Liver (tissue), 9 donors: ENCODE measurements around the gene JOSD2. TPM values are rescaled to one million over a fixed set of nuclear protein-coding genes. Genes with fewer than 3 reads are reported as not detected.

ENCODE experiments used
- DNase-seq: peaks from one replicate; pipeline ENCODE4 v3.0.0-alpha.2; 2017; ENCODE audit warnings: low spot score
- H3K27ac ChIP-seq, 2 donors: one replicate each; pipeline ENCODE4 v1.7.0; 2013; ENCODE audit warnings: inconsistent platforms in 2 of 2, low read length in 2 of 2, control low read depth in 1 of 2, low read depth in 1 of 2, mild to moderate bottlenecking in 1 of 2
- H3K27me3 ChIP-seq, 4 donors: one replicate each; pipeline versions ENCODE4 v1.6.1 to v1.7.0; 2013; ENCODE audit warnings: low read length in 3 of 4, inconsistent platforms in 1 of 4, mild to moderate bottlenecking in 1 of 4, moderate library complexity in 1 of 4; ENCODE audit not compliant: control insufficient read depth in 4 of 4, insufficient read depth in 4 of 4
- H3K36me3 ChIP-seq, 4 donors: one replicate each; pipeline versions ENCODE4 v1.6.1 to v1.7.0; 2013; ENCODE audit warnings: low read length in 3 of 4, mild to moderate bottlenecking in 3 of 4, low read depth in 1 of 4, moderate library complexity in 1 of 4; ENCODE audit not compliant: control insufficient read depth in 4 of 4, insufficient read depth in 3 of 4
- H3K4me1 ChIP-seq, 4 donors: one replicate each; pipeline versions ENCODE4 v1.6.1 to v1.7.0; 2013; ENCODE audit warnings: low read length in 3 of 4, mild to moderate bottlenecking in 3 of 4, moderate library complexity in 1 of 4; ENCODE audit not compliant: control insufficient read depth in 4 of 4, insufficient read depth in 4 of 4
- H3K4me3 ChIP-seq, 3 donors: one replicate each; pipeline versions ENCODE4 v1.6.1 to v1.7.0; 2013; ENCODE audit warnings: low read length in 3 of 3, control low read depth in 1 of 3, low read depth in 1 of 3, mild to moderate bottlenecking in 1 of 3
- H3K9ac ChIP-seq, 2 donors: one replicate each; pipeline ENCODE4 v1.7.0; 2013; ENCODE audit warnings: low read length in 2 of 2, mild to moderate bottlenecking in 2 of 2, moderate library complexity in 2 of 2, control low read depth in 1 of 2, low read depth in 1 of 2
- H3K9me3 ChIP-seq, 4 donors: one replicate each; pipeline versions ENCODE4 v1.6.1 to v1.7.0; 2013; ENCODE audit warnings: low read length in 3 of 4; ENCODE audit not compliant: control insufficient read depth in 4 of 4
- EGR1 ChIP-seq, 2 donors: IDR thresholded peaks; 2 replicates each; pipeline ENCODE4 v1.6.1; 2016 to 2018; ENCODE audit warnings: antibody characterized with exemption in 2 of 2, low read depth in 2 of 2
- GABPA ChIP-seq, 2 donors: IDR thresholded peaks in 1 of 2; conservative IDR thresholded peaks in 1 of 2; 2 replicates each; pipeline ENCODE4 v1.6.1; 2016; ENCODE audit warnings: antibody characterized with exemption in 2 of 2, mild to moderate bottlenecking in 1 of 2, moderate library complexity in 1 of 2
- HNF4A ChIP-seq, 2 donors: conservative IDR thresholded peaks; 2 replicates each; pipeline ENCODE4 v1.6.1; 2016; ENCODE audit warnings: antibody characterized with exemption in 2 of 2, mild to moderate bottlenecking in 2 of 2
- HNF4G ChIP-seq: IDR thresholded peaks from 2 replicates; pipeline ENCODE4 v1.6.1; 2016; ENCODE audit warnings: antibody characterized with exemption
- JUND ChIP-seq, 2 donors: IDR thresholded peaks; 2 replicates each; pipeline ENCODE4 v1.6.1; 2016; ENCODE audit warnings: antibody characterized with exemption in 2 of 2
- NR2F2 ChIP-seq: IDR thresholded peaks from 2 replicates; pipeline ENCODE4 v1.6.1; 2016; ENCODE audit warnings: antibody characterized with exemption
- RAD21 ChIP-seq, 2 donors: IDR thresholded peaks; 2 replicates each; pipeline ENCODE4 v1.6.1; 2016; ENCODE audit warnings: antibody characterized with exemption in 2 of 2, mild to moderate bottlenecking in 2 of 2
- RXRA ChIP-seq, 2 donors: IDR thresholded peaks; 2 replicates each; pipeline ENCODE4 v1.6.1; 2017 to 2018; ENCODE audit warnings: antibody characterized with exemption in 2 of 2, mild to moderate bottlenecking in 1 of 2
- SP1 ChIP-seq: IDR thresholded peaks from 2 replicates; pipeline ENCODE4 v1.6.1; 2018; ENCODE audit warnings: antibody characterized with exemption, mild to moderate bottlenecking
- TAF1 ChIP-seq: conservative IDR thresholded peaks from 2 replicates; pipeline ENCODE4 v1.6.1; 2016; ENCODE audit warnings: antibody characterized with exemption, mild to moderate bottlenecking
- YY1 ChIP-seq: IDR thresholded peaks from 2 replicates; pipeline ENCODE4 v1.6.1; 2016; ENCODE audit warnings: antibody characterized with exemption, mild to moderate bottlenecking
- WGBS: extraction: QIAGEN DNeasy Blood & Tissue Kit; methylation state at CpG from one replicate; pipeline ENCODE4 v1.1.7; 2013; 5-methylcytosine and 5-hydroxymethylcytosine counted together
- polyA plus RNA-seq, 2 donors: library from polyadenylated mRNA; stranded (reverse) in 1 of 2; unstranded in 1 of 2; fragments of 200-250 nt in 1 of 2; fragments of >200 nt in 1 of 2; fragmentation: Nextera tagmentation in 1 of 2; extraction: Ambion mirVana in 1 of 2; gene quantifications; one replicate each; pipeline versions ENCODE4 v1.2.1 to v1.2.3, GENCODE V29; 2013 to 2015
- total RNA-seq, 2 donors: library from RNA; depleted of rRNA; stranded (reverse); fragments of >200 nt; gene quantifications; one replicate each; pipeline ENCODE4 v1.2.3, GENCODE V29; 2014
- TF ChIP-seq, protein P1 (sequence below): fragments of 150-350 bp; IDR thresholded peaks from 2 replicates; pipeline ENCODE4 v1.5.1; 2017; ENCODE audit warnings: improper control_type of control experiment, low read depth, low read length; ENCODE audit not compliant: missing input control
- TF ChIP-seq, protein P2 (sequence below): IDR thresholded peaks from 2 replicates; pipeline ENCODE4 v1.6.1; 2016; ENCODE audit warnings: antibody characterized with exemption
- TF ChIP-seq, protein P3 (sequence below): IDR thresholded peaks from 2 replicates; pipeline ENCODE4 v1.6.1; 2016; ENCODE audit warnings: antibody characterized with exemption
- TF ChIP-seq, protein P4 (sequence below): IDR thresholded peaks from 2 replicates; pipeline ENCODE4 v1.6.1; 2016; ENCODE audit warnings: antibody characterized with exemption, mild to moderate bottlenecking
- TF ChIP-seq, protein P5 (sequence below): IDR thresholded peaks from 2 replicates; pipeline ENCODE4 v1.6.1; 2016; ENCODE audit warnings: antibody characterized with exemption
- donor health status: healthy.
- donor health status: healthy.
- donor health status: healthy.
- donor health status: healthy.
- donor health status: healthy.

Gene JOSD2
- total and polyA plus RNA-seq, 4 donors: 6.6 to 32.9 (median 20.0) TPM

DNA sequence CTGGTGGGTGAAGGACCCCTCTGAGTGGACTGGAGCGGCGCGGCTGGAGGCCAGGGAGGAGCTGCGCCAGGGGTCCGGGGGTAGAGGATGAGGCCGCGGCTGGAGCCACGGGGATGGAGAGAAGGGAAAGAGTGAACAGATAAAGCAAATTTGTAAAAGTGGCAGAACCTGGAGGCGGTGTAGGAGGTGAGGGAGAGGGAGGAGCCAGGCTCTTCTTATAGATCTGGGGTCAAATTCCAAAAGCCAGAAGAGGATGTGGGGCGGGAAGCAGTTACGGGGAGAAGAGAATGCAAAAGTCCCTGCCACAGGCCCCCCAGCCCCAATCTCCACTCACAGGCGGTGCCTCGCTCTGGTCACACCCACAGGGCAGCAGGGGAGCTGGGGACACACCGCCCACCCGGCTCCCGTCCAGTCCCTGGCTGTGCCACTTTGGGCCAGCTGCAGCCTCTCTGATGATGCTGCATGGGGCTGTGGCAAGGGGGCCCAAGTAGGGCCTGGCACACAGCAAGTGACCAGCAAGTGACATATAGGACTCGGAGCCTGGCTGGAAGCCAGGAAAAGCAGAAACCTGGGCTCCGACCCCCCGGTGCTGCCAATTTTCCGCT, 46.1 kb upstream of the JOSD2 start:
- 19% methylated on average over 20 of the region's 20 CpGs for WGBS
- Histone ChIP-seq H3K4me1 (peaks cover 0 to 11% (median 2%) of the 10 kb centered on the region in 4 donors), H3K4me3 (no peak overlapping the region), H3K9ac (no peak overlapping the region), H3K27ac (no peak overlapping the region), H3K9me3 (no peaks in the 10 kb centered on the region), H3K27me3 (peaks cover 0 to 7% (median 3%) of the 10 kb centered on the region in 4 donors), H3K36me3 (no peaks in the 10 kb centered on the region)
- no peak for TF ChIP-seq HNF4A (conservative IDR thresholded peaks at IDR 0.05)
- TF ChIP-seq, protein P1, sequence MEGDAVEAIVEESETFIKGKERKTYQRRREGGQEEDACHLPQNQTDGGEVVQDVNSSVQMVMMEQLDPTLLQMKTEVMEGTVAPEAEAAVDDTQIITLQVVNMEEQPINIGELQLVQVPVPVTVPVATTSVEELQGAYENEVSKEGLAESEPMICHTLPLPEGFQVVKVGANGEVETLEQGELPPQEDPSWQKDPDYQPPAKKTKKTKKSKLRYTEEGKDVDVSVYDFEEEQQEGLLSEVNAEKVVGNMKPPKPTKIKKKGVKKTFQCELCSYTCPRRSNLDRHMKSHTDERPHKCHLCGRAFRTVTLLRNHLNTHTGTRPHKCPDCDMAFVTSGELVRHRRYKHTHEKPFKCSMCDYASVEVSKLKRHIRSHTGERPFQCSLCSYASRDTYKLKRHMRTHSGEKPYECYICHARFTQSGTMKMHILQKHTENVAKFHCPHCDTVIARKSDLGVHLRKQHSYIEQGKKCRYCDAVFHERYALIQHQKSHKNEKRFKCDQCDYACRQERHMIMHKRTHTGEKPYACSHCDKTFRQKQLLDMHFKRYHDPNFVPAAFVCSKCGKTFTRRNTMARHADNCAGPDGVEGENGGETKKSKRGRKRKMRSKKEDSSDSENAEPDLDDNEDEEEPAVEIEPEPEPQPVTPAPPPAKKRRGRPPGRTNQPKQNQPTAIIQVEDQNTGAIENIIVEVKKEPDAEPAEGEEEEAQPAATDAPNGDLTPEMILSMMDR: no peak
- TF ChIP-seq SP1: no peak
- no peak for TF ChIP-seq GABPA (IDR thresholded peaks at IDR 0.05 in 1 of 2, conservative IDR thresholded peaks at IDR 0.05 in 1 of 2)
- TF ChIP-seq EGR1 (IDR thresholded peaks at IDR 0.05; ENCODE audit: low read depth in 2 of 2): no peak
- TF ChIP-seq, protein P2, sequence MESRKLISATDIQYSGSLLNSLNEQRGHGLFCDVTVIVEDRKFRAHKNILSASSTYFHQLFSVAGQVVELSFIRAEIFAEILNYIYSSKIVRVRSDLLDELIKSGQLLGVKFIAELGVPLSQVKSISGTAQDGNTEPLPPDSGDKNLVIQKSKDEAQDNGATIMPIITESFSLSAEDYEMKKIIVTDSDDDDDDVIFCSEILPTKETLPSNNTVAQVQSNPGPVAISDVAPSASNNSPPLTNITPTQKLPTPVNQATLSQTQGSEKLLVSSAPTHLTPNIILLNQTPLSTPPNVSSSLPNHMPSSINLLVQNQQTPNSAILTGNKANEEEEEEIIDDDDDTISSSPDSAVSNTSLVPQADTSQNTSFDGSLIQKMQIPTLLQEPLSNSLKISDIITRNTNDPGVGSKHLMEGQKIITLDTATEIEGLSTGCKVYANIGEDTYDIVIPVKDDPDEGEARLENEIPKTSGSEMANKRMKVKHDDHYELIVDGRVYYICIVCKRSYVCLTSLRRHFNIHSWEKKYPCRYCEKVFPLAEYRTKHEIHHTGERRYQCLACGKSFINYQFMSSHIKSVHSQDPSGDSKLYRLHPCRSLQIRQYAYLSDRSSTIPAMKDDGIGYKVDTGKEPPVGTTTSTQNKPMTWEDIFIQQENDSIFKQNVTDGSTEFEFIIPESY: no peak
- no peak for TF ChIP-seq NR2F2
- no peak for TF ChIP-seq JUND (IDR thresholded peaks at IDR 0.05)
- no peak for TF ChIP-seq YY1
- TF ChIP-seq, protein P3, sequence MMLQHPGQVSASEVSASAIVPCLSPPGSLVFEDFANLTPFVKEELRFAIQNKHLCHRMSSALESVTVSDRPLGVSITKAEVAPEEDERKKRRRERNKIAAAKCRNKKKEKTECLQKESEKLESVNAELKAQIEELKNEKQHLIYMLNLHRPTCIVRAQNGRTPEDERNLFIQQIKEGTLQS: no peak
- TF ChIP-seq RXRA (IDR thresholded peaks at IDR 0.05): no peak
- TF ChIP-seq HNF4G: no peak
- TF ChIP-seq TAF1: no peak
- TF ChIP-seq, protein P4, sequence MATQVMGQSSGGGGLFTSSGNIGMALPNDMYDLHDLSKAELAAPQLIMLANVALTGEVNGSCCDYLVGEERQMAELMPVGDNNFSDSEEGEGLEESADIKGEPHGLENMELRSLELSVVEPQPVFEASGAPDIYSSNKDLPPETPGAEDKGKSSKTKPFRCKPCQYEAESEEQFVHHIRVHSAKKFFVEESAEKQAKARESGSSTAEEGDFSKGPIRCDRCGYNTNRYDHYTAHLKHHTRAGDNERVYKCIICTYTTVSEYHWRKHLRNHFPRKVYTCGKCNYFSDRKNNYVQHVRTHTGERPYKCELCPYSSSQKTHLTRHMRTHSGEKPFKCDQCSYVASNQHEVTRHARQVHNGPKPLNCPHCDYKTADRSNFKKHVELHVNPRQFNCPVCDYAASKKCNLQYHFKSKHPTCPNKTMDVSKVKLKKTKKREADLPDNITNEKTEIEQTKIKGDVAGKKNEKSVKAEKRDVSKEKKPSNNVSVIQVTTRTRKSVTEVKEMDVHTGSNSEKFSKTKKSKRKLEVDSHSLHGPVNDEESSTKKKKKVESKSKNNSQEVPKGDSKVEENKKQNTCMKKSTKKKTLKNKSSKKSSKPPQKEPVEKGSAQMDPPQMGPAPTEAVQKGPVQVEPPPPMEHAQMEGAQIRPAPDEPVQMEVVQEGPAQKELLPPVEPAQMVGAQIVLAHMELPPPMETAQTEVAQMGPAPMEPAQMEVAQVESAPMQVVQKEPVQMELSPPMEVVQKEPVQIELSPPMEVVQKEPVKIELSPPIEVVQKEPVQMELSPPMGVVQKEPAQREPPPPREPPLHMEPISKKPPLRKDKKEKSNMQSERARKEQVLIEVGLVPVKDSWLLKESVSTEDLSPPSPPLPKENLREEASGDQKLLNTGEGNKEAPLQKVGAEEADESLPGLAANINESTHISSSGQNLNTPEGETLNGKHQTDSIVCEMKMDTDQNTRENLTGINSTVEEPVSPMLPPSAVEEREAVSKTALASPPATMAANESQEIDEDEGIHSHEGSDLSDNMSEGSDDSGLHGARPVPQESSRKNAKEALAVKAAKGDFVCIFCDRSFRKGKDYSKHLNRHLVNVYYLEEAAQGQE: no peak
- no peak for TF ChIP-seq RAD21 (IDR thresholded peaks at IDR 0.05)
- TF ChIP-seq, protein P5, sequence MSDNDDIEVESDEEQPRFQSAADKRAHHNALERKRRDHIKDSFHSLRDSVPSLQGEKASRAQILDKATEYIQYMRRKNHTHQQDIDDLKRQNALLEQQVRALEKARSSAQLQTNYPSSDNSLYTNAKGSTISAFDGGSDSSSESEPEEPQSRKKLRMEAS: no peak
- no peak for DNase-seq
